ENCODE data around the gene PDXP.

PDXP gene

DNA sequence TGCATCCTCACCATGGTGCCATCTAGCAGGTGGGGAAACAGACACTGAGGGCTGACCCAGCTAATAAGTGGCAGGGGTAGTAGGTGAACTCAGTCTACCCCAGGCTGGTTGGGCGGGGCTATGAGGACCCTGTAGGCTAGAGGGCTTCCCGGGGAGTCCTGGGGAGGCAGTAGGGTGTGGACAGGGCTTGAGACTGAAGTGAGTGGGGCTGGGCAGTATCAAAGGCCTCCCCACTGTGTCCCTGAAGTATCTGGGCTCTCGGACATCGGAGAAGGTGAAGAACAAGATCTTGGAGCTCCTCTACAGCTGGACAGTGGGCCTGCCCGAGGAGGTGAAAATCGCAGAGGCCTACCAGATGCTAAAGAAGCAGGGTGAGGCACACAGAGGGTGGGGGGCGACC is 38.5 kb upstream of the PDXP start:
- H4K20me1 ChIP-seq (ENCODE audit: insufficient read depth, low read length), result no peaks in the 10 kb centered on the region
- no peaks in the 10 kb centered on the region for H3K9me2 ChIP-seq (replicated peaks; ENCODE audit: insufficient read depth, low read length)
- H3K79me2 ChIP-seq (ENCODE audit: low read length), result no peaks in the 10 kb centered on the region
- no peak overlapping the region for H3K27ac ChIP-seq (ENCODE audit: low read length)
- no peak overlapping the region for H3K4me2 ChIP-seq (ENCODE audit: low read depth, low read length)
- H3K27me3 ChIP-seq (replicated peaks; ENCODE audit: insufficient read depth, low read length), result no peaks in the 10 kb centered on the region
- no peaks in the 10 kb centered on the region for H3F3A ChIP-seq (ENCODE audit: insufficient read depth, low read length)
- H3K9me3 ChIP-seq (replicated peaks; ENCODE audit: insufficient read depth, low read length), result no peaks in the 10 kb centered on the region
- H2AFZ ChIP-seq (ENCODE audit: low read length), result no peak overlapping the region
- H3K4me1 ChIP-seq (ENCODE audit: low read length), result no peaks in the 10 kb centered on the region
- DNase-seq, result no peak
- no peaks in the 10 kb centered on the region for H3K36me3 ChIP-seq (replicated peaks; ENCODE audit: insufficient read depth, low read length)
- TF ChIP-seq, protein P1, sequence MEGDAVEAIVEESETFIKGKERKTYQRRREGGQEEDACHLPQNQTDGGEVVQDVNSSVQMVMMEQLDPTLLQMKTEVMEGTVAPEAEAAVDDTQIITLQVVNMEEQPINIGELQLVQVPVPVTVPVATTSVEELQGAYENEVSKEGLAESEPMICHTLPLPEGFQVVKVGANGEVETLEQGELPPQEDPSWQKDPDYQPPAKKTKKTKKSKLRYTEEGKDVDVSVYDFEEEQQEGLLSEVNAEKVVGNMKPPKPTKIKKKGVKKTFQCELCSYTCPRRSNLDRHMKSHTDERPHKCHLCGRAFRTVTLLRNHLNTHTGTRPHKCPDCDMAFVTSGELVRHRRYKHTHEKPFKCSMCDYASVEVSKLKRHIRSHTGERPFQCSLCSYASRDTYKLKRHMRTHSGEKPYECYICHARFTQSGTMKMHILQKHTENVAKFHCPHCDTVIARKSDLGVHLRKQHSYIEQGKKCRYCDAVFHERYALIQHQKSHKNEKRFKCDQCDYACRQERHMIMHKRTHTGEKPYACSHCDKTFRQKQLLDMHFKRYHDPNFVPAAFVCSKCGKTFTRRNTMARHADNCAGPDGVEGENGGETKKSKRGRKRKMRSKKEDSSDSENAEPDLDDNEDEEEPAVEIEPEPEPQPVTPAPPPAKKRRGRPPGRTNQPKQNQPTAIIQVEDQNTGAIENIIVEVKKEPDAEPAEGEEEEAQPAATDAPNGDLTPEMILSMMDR (IDR thresholded peaks at IDR 0.05; ENCODE audit: low read length), result no peak
- TF ChIP-seq EZH2 (optimal IDR thresholded peaks at IDR 0.05; ENCODE audit: low read depth, low read length) (no peak), EZH2phosphoT487 (IDR thresholded peaks at IDR 0.05; ENCODE audit: low read length) (no peak)
- no peak overlapping the region for H3K4me3 ChIP-seq (ENCODE audit: low read length)
- no peak overlapping the region for H3K9ac ChIP-seq (ENCODE audit: low read length)

GRCh38 chr22:37621352-37621860 is 37.1 kb upstream of the PDXP start:
- Histone ChIP-seq H3K36me3 (replicated peaks; ENCODE audit: insufficient read depth, low read length) (no peaks in the 10 kb centered on the region), H3K4me2 (ENCODE audit: low read depth, low read length) (no peak overlapping the region), H3K9ac (ENCODE audit: low read length) (no peak overlapping the region), H3K9me3 (replicated peaks; ENCODE audit: insufficient read depth, low read length) (no peaks in the 10 kb centered on the region), H3K79me2 (ENCODE audit: low read length) (no peaks in the 10 kb centered on the region), H3F3A (ENCODE audit: insufficient read depth, low read length) (no peaks in the 10 kb centered on the region), H3K27ac (ENCODE audit: low read length) (no peak overlapping the region), H4K20me1 (ENCODE audit: insufficient read depth, low read length) (no peaks in the 10 kb centered on the region), H3K27me3 (replicated peaks; ENCODE audit: insufficient read depth, low read length) (no peaks in the 10 kb centered on the region), H3K9me2 (replicated peaks; ENCODE audit: insufficient read depth, low read length) (no peaks in the 10 kb centered on the region), H2AFZ (ENCODE audit: low read length) (no peak overlapping the region), H3K4me3 (ENCODE audit: low read length) (no peak overlapping the region), H3K4me1 (ENCODE audit: low read length) (peaks cover 2% of the 10 kb centered on the region)
- no peak for DNase-seq
- TF ChIP-seq EZH2 (optimal IDR thresholded peaks at IDR 0.05; ENCODE audit: low read depth, low read length) (no peak), EZH2phosphoT487 (IDR thresholded peaks at IDR 0.05; ENCODE audit: low read length) (no peak)
- TF ChIP-seq, protein P1 (IDR thresholded peaks at IDR 0.05; ENCODE audit: low read length), result no peak

DNA sequence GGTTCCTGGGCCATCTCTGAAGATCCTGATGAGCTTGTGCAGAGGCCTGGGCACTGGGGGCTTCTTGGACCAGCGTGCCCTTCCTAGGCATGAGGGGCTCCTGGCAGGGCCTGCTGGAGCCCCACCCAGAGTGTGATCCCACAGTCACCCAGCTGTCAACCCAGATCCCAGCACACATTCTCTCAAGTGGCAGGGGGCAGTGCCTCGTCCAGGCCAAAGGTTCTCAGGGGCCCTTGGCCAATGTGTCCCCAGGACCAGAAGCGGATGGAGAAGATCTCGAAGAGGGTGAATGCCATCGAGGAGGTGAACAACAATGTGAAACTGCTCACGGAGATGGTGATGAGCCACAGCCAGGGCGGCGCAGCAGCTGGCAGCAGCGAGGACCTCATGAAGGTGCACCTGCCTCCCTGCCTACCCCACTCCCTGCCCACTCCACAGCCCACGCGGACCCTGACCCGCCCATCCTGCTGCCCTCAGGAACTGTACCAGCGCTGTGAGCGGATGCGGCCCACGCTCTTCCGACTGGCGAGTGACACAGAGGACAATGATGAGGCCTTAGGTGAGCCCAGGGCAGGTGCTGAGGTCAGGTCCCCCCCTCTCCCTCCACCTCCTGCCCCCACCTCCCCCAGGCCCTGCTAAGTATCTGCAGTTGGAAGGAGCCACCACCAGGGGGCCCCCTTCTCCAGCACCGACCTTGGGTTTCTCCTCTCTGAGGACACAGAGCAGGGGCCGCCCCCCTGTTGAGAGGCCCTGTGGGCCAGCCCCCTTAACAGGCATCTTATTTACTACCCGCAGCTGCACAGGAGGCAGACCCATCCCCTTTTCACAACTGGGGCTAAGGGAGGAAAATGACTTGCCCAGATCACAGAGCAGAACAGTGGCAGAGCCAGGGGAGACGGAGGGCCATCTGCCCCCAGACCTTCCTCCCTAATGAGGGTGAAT is 35.2 kb upstream of the PDXP start:
- Histone ChIP-seq H3K9me2 (replicated peaks; ENCODE audit: insufficient read depth, low read length) (no peaks in the 10 kb centered on the region), H2AFZ (ENCODE audit: low read length) (no peak overlapping the region), H3K9me3 (replicated peaks; ENCODE audit: insufficient read depth, low read length) (no peaks in the 10 kb centered on the region), H4K20me1 (ENCODE audit: insufficient read depth, low read length) (no peaks in the 10 kb centered on the region), H3K27me3 (replicated peaks; ENCODE audit: insufficient read depth, low read length) (no peaks in the 10 kb centered on the region), H3K4me2 (ENCODE audit: low read depth, low read length) (no peak overlapping the region), H3F3A (ENCODE audit: insufficient read depth, low read length) (peaks cover 10% of the 10 kb centered on the region), H3K36me3 (replicated peaks; ENCODE audit: insufficient read depth, low read length) (no peaks in the 10 kb centered on the region), H3K79me2 (ENCODE audit: low read length) (no peaks in the 10 kb centered on the region), H3K9ac (ENCODE audit: low read length) (no peak overlapping the region), H3K4me1 (ENCODE audit: low read length) (peaks cover 22% of the 10 kb centered on the region), H3K27ac (ENCODE audit: low read length) (no peak overlapping the region), H3K4me3 (ENCODE audit: low read length) (no peak overlapping the region)
- peak; percentile 52 for DNase-seq
- no peak for TF ChIP-seq EZH2phosphoT487 (IDR thresholded peaks at IDR 0.05; ENCODE audit: low read length)
- TF ChIP-seq, protein P1 (IDR thresholded peaks at IDR 0.05; ENCODE audit: low read length), result peak; percentile 82
